B cell (primary cell): ENCODE data around the gene PREB. TPM values are rescaled to one million over a fixed set of nuclear protein-coding genes. Genes with fewer than 3 reads are reported as not detected.

ENCODE experiments used
- ATAC-seq: fragments of 200-7000 bp; cut with Tn5 transposase; one replicate; pipeline ENCODE4 v1.10.0; 2021; ENCODE audit warnings: low read depth, mild to moderate bottlenecking, moderate number of reproducible peaks, moderate library complexity
- CTCF ChIA-PET: fragments of 350-600 bp; sonication (Branson Sonifier 250); formaldehyde crosslinking; loops from one replicate; lab custom pipeline; 2021; ENCODE audit warnings: antibody characterized with exemption, inconsistent platforms; lab: Charles Lee
- POLR2A ChIA-PET: fragments of 350-600 bp; sonication (Branson Sonifier 250); formaldehyde crosslinking; loops from one replicate; lab custom pipeline; 2021; ENCODE audit warnings: antibody characterized with exemption; lab: Charles Lee
- DNase-seq: peaks from one replicate; pipeline ENCODE4 v3.0.0; 2013
- H2AFZ ChIP-seq: 2 replicates; pipeline ENCODE4 v1.6.1; 2012; ENCODE audit warnings: mild to moderate bottlenecking, low read depth, low read length; ENCODE audit not compliant: insufficient read depth, poor library complexity, severe bottlenecking
- H3K27ac ChIP-seq, 2 donors: 1 replicate in 1 of 2; 2 replicates in 1 of 2; pipeline ENCODE4 v1.5.1; 2012 to 2013; ENCODE audit warnings: low read length in 2 of 2, mild to moderate bottlenecking in 2 of 2, moderate library complexity in 1 of 2
- H3K27me3 ChIP-seq, 4 experiments: fragments of 200-600 bp in 1 of 4; sonication (generic) in 1 of 4; replicated peaks in 1 of 4; 1 replicate in 2 of 4; 2 replicates in 2 of 4; pipeline versions ENCODE4 v1.6.1 to v1.7.0; 2013 to 2016; ENCODE audit warnings: low read length in 3 of 4, mild to moderate bottlenecking in 2 of 4, mixed read lengths in 1 of 4, moderate library complexity in 1 of 4; ENCODE audit not compliant: insufficient read depth in 4 of 4, control insufficient read depth in 3 of 4; ENCODE audit errors: control extremely low read depth in 1 of 4
- H3K36me3 ChIP-seq, 2 experiments: replicated peaks in 1 of 2; 1 replicate in 1 of 2; 2 replicates in 1 of 2; pipeline versions ENCODE4 v1.6.1 to v1.7.1; 2013; ENCODE audit warnings: low read length in 1 of 2; ENCODE audit not compliant: insufficient read depth in 2 of 2, control insufficient read depth in 1 of 2; ENCODE audit errors: control extremely low read depth in 1 of 2, extremely low read depth in 1 of 2
- H3K4me1 ChIP-seq, 2 donors: fragments of 200-600 bp in 1 of 2; sonication (generic) in 1 of 2; 1 replicate in 1 of 2; 2 replicates in 1 of 2; pipeline versions ENCODE4 v1.5.1 to v1.6.1; 2013 to 2017; ENCODE audit warnings: low read length in 2 of 2; ENCODE audit not compliant: control insufficient read depth in 2 of 2, insufficient read depth in 2 of 2
- H3K4me2 ChIP-seq: replicated peaks from 2 replicates; pipeline ENCODE3; 2012; ENCODE audit warnings: mild to moderate bottlenecking, low read depth, low read length; ENCODE audit not compliant: poor library complexity, severe bottlenecking
- H3K4me3 ChIP-seq, 5 experiments: fragments of 200-600 bp in 1 of 5; sonication (generic) in 1 of 5; 1 replicate in 3 of 5; 2 replicates in 2 of 5; pipeline versions ENCODE4 v1.5.1 to v1.7.0; 2011 to 2016; ENCODE audit warnings: low read length in 4 of 5, mild to moderate bottlenecking in 4 of 5, low read depth in 2 of 5, control low read depth in 1 of 5, moderate library complexity in 1 of 5; ENCODE audit not compliant: insufficient read depth in 1 of 5; ENCODE audit errors: control extremely low read depth in 1 of 5, extremely low read depth in 1 of 5
- H3K79me2 ChIP-seq: fragments of 200-600 bp; sonication (generic); one replicate; pipeline ENCODE4 v1.6.0; 2016; ENCODE audit warnings: low read length; ENCODE audit not compliant: control insufficient read depth, insufficient read depth
- H3K9ac ChIP-seq: fragments of 200-600 bp; sonication (generic); 2 replicates; pipeline ENCODE4 v1.6.1; 2017; ENCODE audit warnings: mild to moderate bottlenecking, low read length, moderate library complexity
- H3K9me3 ChIP-seq, 3 donors: one replicate each; pipeline versions ENCODE4 v1.6.1 to v1.7.1; 2013; ENCODE audit warnings: low read length in 2 of 3; ENCODE audit not compliant: control insufficient read depth in 2 of 3, insufficient read depth in 1 of 3; ENCODE audit errors: control extremely low read depth in 1 of 3
- H4K20me1 ChIP-seq: 2 replicates; pipeline ENCODE4 v1.6.0; 2012; ENCODE audit warnings: mild to moderate bottlenecking, low read length; ENCODE audit not compliant: insufficient read depth, control insufficient read depth, poor library complexity, severe bottlenecking
- H3K27ac Mint-ChIP-seq: one replicate; pipeline ENCODE4 v1.8.0; 2021; ENCODE audit warnings: mixed read lengths
- H3K27me3 Mint-ChIP-seq: one replicate; pipeline ENCODE4 v1.8.0; 2021; ENCODE audit warnings: mixed read lengths
- H3K4me1 Mint-ChIP-seq: one replicate; pipeline ENCODE4 v1.8.0; 2021; ENCODE audit warnings: mixed read lengths
- H3K4me3 Mint-ChIP-seq: one replicate; pipeline ENCODE4 v1.8.0; 2021; ENCODE audit warnings: mixed read lengths
- H3K9me3 Mint-ChIP-seq: one replicate; pipeline ENCODE4 v1.8.0; 2022; ENCODE audit warnings: mixed read lengths; ENCODE audit not compliant: insufficient read depth
- CTCF ChIP-seq: fragments of 200-600 bp; IDR thresholded peaks from one replicate; pipeline ENCODE4 v1.8.0; 2022; ENCODE audit warnings: antibody characterized with exemption, mild to moderate bottlenecking
- EZH2 ChIP-seq: IDR thresholded peaks from 2 replicates; pipeline ENCODE4 v1.6.1; 2012; ENCODE audit warnings: borderline replicate concordance, low read depth, mild to moderate bottlenecking, moderate library complexity, low read length; ENCODE audit not compliant: insufficient read depth, poor library complexity, severe bottlenecking
- WGBS: methylation state at CpG from one replicate; pipeline ENCODE4 v1.1.5; 2013; ENCODE audit warnings: missing lambda C conversion rate; ENCODE audit not compliant: insufficient coverage; 5-methylcytosine and 5-hydroxymethylcytosine counted together
- intact Hi-C: fragments of 100-400 bp; cut with micrococcal nuclease; formaldehyde crosslinking; loops from one replicate; pipeline ENCODE4 v1.10.0; 2022
- polyA plus RNA-seq: library from polyadenylated mRNA; depleted of rRNA; stranded (reverse); fragments of >200 nt; gene quantifications from 2 replicates; pipeline ENCODE4 v1.2.3, GENCODE V29; 2012
- total RNA-seq, 2 donors: library from RNA; stranded (reverse); fragments of 120-200 nt in 1 of 2; gene quantifications; 1 replicate in 1 of 2; 2 replicates in 1 of 2; pipeline versions ENCODE4 v1.2.3 to v1.2.4, GENCODE V29; 2013 to 2022

PREB gene
- total and polyA plus RNA-seq, 2 donors (not counting 1 experiment from before 2014, with no cell fraction given): 46.0 to 88.9 TPM

DNA sequence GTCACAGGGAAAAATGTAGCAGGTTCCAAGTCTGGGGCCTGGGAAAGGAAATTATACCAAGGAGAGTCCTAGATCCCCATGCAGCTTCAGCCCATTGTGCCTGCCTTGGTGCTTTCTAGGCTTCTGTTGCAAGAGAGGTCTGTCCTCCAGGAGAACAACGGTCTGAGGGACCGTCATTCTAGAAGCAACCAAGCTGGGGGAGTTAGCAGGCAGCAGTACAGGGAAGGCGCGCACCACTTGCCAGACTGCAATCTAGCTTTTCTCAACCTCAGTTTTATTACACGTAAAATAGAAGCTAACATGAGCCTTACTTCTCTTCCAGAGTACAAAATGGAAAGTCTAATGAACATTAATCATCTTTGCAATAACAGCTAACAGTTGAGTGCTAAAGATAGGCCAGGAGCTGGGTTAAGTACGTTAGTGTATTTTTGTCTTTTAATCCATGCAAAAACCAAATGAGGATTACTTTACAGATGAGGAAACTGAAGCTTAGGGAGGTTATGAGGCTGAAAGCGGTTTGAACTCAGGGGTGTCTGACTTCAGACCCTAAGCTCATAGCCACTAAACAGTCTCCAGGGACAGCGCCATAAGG, 16.3 kb upstream of the PREB start:
- POLR2A ChIA-PET: interaction anchor here (0.5 kb wide), 1 partner anchor 1086 kb away, joined by 6 read pairs; no protein-coding TSS in a partner anchor
- WGBS: 94% methylated on average over 3 of the region's 8 CpGs
- intact Hi-C loops: no loop called here
- Histone ChIP-seq H3K4me1 (no peaks in the 10 kb centered on the region), H3K4me3 (no peak overlapping the region), H3K36me3 (no peaks in the 10 kb centered on the region), H3K27me3 (peaks cover 0 to 7% (median 0%) of the 10 kb centered on the region in 4 experiments), H3K4me2 (no peak overlapping the region), H4K20me1 (no peaks in the 10 kb centered on the region), H3K27ac (no peak overlapping the region), H3K9me3 (no peaks in the 10 kb centered on the region), H3K9ac (no peak overlapping the region), H3K79me2 (no peaks in the 10 kb centered on the region), H2AFZ (no peak overlapping the region)
- H3K4me3 Mint-ChIP-seq: no peak overlapping the region
- DNase-seq (no peak), ATAC-seq (no peak)
- CTCF ChIA-PET: interaction anchor here (0.6 to 2.3 kb wide), 4 partner anchors 20 to 179 kb away, joined by 3 to 10 read pairs (median 4); no protein-coding TSS in a partner anchor
- H3K27me3 Mint-ChIP-seq: peaks cover 14% of the 10 kb centered on the region
- no peaks in the 10 kb centered on the region for H3K9me3 Mint-ChIP-seq
- H3K27ac Mint-ChIP-seq: no peak overlapping the region
- H3K4me1 Mint-ChIP-seq: no peaks in the 10 kb centered on the region
- TF ChIP-seq EZH2: no peak
- TF ChIP-seq CTCF: no peak

- H3K27me3 Mint-ChIP-seq: peaks cover 17% of the 10 kb centered on the region
- DNase-seq: no peak
- CTCF ChIA-PET: interaction anchor here (2.3 kb wide), 1 partner anchor 21 kb away, joined by 10 read pairs; no protein-coding TSS in a partner anchor
- no peaks in the 10 kb centered on the region for H3K79me2 ChIP-seq
- no peak overlapping the region for H2AFZ ChIP-seq
- POLR2A ChIA-PET: interaction anchor here (1.0 kb wide), 1 partner anchor 14 kb away, joined by 3 read pairs; no protein-coding TSS in a partner anchor
- WGBS: 94% methylated on average over 29 of the region's 29 CpGs
- TF ChIP-seq EZH2 (no peak), CTCF (no peak)
- H3K9me3 ChIP-seq: no peaks in the 10 kb centered on the region
- ATAC-seq: no peak
- H3K4me3 ChIP-seq: no peak overlapping the region
- no peak overlapping the region for H3K4me3 Mint-ChIP-seq
- no peak overlapping the region for H3K4me2 ChIP-seq
- no peak overlapping the region for H3K27ac Mint-ChIP-seq
- intact Hi-C loops: no loop called here
- no peaks in the 10 kb centered on the region for H4K20me1 ChIP-seq
- no peak overlapping the region for H3K27ac ChIP-seq
- H3K9me3 Mint-ChIP-seq: no peaks in the 10 kb centered on the region
- no peaks in the 10 kb centered on the region for H3K4me1 ChIP-seq
- H3K27me3 ChIP-seq: peaks cover 0 to 7% (median 0%) of the 10 kb centered on the region in 4 experiments
- H3K4me1 Mint-ChIP-seq: no peaks in the 10 kb centered on the region
- H3K36me3 ChIP-seq: no peaks in the 10 kb centered on the region
- H3K9ac ChIP-seq: no peak overlapping the region
These were observed 15.4 kb upstream of the PREB start for GRCh38 chr2:27149570-27150405.
